GM21619 (cell line): ENCODE data around the gene DNAAF8.
"Not testable (repeated sequence)": the region's sequence is repeated elsewhere in the genome, so short reads cannot be mapped to it uniquely, and the experiment has no call there.

Experiments
- ATAC-seq: cut with Tn5 transposase; IDR thresholded peaks from one replicate; pipeline ENCODE4 v1.9.1; 2021; ENCODE audit not compliant: unreplicated experiment

DNAAF8 gene

DNA sequence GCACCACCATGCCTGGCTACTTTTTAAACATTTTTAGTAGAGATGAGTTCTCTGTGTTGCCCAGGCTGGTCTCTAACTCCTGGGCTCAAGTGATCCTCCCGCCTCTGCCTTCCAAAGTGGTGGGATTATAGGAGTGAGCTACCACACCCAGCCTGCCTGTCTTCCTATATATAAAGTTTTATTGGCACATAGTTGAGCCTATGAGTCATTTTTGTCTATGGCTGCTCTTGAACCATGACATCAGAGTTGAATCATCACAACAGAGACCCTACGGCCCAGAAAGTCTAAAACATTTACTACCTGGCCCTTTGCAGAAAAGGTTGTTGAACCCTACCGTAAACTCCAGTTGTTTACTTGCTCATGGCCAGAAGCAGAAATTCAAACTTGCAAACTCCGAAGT, 45.9 kb downstream of the DNAAF8 start:
- ATAC-seq, result no peak

GRCh38 chr16:4783251-4783950, 49.1 kb downstream of the DNAAF8 start:
- no peak for ATAC-seq

GRCh38 chr16:4783951-4784336, 49.6 kb downstream of the DNAAF8 start:
- ATAC-seq, result no peak

- not testable (repeated sequence) for ATAC-seq
Measured at GRCh38 chr16:4784444-4784987, 50.2 kb downstream of the DNAAF8 start.

GRCh38 chr16:4785758-4786433, 51.6 kb downstream of the DNAAF8 start:
- no peak for ATAC-seq

DNA sequence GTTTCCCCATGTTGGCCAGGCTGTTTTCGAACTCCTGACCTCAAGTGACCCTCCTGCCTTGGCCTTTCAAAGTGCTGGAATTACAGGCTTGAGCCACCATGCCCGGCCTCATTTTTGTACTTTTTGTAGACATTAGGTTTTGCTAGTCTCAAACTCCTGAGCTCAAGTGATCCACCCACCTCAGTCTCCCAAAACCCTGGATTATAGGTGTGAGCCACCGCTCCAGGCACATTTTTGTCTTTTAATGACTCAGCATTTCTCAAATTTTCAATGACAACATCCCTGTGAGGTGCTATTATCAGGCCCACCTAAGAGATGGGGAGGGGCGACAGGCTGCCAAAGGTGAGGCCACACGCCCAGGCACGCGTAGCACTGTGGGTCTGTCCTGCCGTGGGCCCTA, 52.7 kb downstream of the DNAAF8 start:
- no peak for ATAC-seq

GRCh38 chr16:4787627-4788482, 53.5 kb downstream of the DNAAF8 start, which contains the start of gene SEPTIN12:
TSS of gene SEPTIN12 (minus strand) at chr16:4788345. CDS start at chr16:4787645, 700 bp downstream.
- ATAC-seq, result no peak

GRCh38 chr16:4788489-4788889, 54.2 kb downstream of the DNAAF8 start:
- no peak for ATAC-seq

- no peak for ATAC-seq
Measured at GRCh38 chr16:4788910-4789309, 54.6 kb downstream of the DNAAF8 start.

DNA sequence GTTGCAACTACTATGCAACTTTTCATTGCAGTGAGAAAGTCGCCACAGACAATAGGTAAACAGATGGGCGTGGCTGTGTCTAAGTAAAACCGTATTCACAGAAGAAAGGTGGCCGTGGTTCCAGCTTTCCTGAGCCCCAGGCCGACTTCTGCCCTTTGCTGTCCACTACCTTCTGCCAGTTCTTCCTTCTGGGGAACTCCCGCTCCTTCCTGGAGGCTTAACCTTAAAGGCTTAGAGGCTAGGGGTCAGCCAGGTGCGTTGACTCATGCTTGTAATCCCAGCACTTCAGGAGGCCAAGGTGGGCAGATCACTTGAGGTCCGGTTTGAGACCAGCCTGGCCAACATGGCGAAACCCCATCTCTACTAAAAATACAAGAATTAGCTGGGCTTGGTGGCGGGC, 55.9 kb downstream of the DNAAF8 start:
- no peak for ATAC-seq

GRCh38 chr16:4790871-4791270, 56.5 kb downstream of the DNAAF8 start:
- ATAC-seq, result no peak

GRCh38 chr16:4792951-4793513, 58.7 kb downstream of the DNAAF8 start:
- no peak for ATAC-seq

DNA sequence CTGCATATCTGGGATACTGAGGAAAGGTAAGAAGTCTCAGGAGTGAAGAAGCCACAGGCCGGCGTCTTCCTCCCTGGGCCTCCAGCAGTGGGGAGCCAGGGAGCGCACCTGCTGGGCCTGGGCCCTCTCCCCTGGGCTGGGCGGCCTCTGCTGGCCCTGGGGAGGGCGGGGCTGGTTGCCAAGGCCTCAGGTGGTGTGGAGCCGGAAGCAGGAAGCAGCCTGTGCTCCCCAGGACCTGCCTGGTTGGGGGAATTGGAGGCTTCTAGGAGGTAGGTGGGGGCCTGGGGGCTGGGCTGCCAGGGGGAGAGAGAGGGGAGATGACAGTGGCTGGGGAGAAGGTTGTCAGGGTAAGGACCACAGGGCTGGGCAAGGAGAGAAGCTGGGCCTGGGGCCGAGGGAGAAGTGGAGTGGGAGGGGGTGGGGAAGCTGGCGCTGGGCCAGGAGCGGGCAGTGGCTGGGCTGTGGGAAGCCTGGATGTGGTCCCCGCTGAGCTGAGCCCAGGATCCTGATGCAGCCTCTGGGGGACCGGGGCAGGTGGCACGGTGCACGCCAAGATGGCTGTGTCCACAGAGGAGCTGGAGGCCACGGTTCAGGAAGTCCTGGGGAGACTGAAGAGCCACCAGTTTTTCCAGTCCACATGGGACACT, 61.0 kb downstream of the DNAAF8 start, which contains the start of gene SMIM22:
Gene SMIM22 (plus strand): TSS at position 189 of the 647 bp plus-strand sequence. CDS start 366 bp downstream, at position 555.
- ATAC-seq, result no peak

DNA sequence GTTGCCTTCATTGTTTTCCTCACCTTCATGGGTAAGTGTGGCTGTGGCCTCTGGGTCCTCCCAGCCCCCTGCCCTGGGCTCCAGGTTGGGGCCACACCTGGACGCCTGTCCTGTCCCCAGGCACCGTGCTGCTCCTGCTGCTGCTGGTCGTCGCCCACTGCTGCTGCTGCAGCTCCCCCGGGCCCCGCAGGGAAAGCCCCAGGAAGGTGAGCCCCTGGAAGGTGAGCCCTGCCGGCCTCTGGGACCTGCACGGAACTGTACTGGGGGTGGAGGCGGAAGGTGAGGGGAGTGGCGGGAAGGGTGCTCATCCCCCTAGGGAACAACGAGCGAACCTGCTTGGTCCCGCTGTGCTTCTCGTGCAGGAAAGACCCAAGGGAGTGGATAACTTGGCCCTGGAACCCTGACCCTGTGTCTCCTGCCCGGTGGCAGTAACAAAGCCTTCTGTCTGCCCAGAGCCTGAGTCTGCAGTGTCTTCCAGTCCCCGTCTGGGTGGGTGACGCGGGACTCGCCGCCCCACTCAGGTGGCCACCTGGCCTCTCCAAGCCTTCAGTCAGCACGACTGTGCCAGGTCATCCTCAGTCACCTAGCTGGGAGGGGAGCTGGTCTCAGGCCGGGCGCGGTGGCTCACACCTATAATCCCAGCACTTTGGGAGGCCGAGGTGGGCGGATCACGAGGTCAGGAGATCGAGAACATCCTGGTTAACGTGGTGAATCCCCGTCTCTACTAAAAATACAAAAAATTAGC, 61.7 kb downstream of the DNAAF8 start:
- ATAC-seq, result no peak

- no peak for ATAC-seq
Measured at GRCh38 chr16:4796982-4797804, 62.9 kb downstream of the DNAAF8 start.

DNA sequence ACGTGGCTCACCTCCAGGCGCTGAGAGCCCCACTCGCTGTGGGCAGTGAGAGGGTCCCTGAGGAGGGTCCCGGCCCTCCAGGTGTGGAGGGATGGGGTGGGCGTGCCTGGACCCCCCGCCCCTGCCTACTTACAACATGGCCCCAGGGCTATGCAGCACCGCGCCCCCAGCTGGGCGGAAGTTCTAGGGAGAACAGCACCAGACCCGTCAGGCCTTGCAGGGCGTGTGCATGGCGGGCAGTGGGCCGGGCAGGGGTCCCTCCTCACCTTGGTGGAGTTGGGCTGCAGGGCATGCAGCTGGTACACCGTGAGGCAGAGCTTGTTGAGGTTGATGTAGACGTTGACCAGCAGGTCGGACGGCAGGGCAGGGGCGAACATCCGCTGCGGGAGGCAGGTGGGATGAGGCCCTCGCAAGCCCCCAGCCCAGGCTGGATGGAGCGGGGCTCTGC, 63.5 kb downstream of the DNAAF8 start:
- no peak for ATAC-seq

DNA sequence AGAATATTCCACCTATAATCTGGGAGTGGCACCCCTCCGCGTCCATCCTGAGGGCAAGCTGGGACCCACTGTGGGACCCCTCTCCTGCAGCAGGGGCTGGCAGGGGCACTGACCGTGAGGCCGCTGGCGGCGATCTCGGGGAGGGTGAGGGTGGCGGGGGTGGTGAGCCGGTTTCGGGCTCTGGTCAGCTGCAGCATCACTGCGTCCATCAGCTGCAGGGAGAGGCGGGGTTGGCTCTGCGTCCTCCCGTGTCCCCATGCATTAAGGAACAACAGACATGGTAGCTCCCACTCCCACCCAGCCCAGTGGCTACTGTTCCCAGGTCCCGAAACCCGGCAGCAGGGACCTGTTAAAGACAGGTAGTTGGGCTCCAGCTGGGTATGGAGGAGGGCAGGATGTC, 64.1 kb downstream of the DNAAF8 start:
- ATAC-seq, result no peak
